Left forelimb (tissue), 1 donor: ENCODE results near the gene RPUSD2.

Experiments used
- DNase-seq: peaks from one replicate; pipeline ENCODE4 v3.0.0-alpha.2; 2018; ENCODE audit warnings: low spot score

RPUSD2 gene, protein sequence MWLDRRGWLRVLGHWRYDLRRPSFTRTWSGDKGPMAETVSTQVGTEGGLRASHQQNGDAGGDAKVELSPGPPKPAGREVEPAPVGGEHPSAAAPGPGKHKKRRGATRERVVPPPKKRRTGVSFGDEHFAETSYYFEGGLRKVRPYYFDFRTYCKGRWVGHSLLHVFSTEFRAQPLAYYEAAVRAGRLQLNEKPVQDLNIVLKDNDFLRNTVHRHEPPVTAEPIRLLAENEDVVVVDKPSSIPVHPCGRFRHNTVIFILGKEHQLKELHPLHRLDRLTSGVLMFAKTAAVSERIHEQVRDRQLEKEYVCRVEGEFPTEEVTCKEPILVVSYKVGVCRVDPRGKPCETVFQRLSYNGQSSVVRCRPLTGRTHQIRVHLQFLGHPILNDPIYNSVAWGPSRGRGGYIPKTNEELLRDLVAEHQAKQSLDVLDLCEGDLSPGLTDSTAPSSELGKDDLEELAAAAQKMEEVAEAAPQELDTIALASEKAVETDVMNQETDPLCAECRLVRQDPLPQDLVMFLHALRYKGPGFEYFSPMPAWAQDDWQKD

GRCh38 chr15:40569129-40569953 lies at the start of gene RPUSD2:
Gene RPUSD2 (plus strand): TSS chr15:40569299. CDS start chr15:40569338, 39 bp downstream.
- peak; percentile 97 for DNase-seq

GRCh38 chr15:40523611-40524010 lies 45.5 kb upstream of the RPUSD2 start:
- no peak for DNase-seq

GRCh38 chr15:40525855-40526254 lies 43.2 kb upstream of the RPUSD2 start:
- no peak for DNase-seq

GRCh38 chr15:40528801-40529200 lies 40.3 kb upstream of the RPUSD2 start:
- DNase-seq: no peak

GRCh38 chr15:40533763-40534364 lies 35.2 kb upstream of the RPUSD2 start:
- DNase-seq: no peak

GRCh38 chr15:40534371-40534770 lies 34.7 kb upstream of the RPUSD2 start:
- DNase-seq: no peak

DNA sequence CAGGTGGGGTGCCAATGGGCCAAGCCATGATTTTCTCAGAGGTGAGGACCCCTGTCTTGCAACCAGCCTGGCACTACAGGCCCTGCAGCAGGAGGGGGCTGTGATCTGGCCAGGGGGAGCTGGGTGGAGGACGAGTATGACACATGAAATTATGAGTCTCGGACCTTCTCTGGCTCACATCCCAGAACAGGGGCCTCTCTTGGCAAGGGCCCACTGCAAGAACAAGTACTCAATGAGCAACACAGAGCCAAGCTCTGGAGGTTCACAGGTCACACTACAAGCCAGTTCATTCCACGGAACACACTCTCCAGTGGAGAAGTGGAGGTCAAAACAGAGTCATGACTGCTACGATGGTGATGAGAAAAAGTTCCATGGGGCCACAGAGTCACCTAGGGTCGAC lies 32.6 kb upstream of the RPUSD2 start:
- DNase-seq: no peak

GRCh38 chr15:40538976-40539375 lies 30.1 kb upstream of the RPUSD2 start:
- DNase-seq: no peak

DNA sequence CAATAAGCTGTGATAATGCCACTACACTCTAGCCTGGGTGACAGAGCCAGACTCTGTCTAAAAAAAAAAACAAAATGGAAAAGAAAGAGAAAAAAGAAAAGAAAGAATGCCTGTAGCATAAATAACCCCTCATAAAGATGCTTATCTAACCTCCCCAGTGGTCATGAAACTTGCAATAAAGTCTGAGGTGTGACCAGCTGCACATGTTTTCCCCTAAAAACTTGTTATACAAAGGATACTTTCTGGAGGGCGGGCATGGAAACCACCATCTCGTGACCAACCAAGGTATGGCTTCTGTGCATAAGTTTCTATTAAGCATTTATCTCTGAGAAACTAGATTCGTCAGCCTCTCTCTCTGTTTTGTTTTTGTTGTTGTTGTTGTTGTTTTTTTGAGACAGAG lies 26.0 kb upstream of the RPUSD2 start:
- DNase-seq: no peak

DNA sequence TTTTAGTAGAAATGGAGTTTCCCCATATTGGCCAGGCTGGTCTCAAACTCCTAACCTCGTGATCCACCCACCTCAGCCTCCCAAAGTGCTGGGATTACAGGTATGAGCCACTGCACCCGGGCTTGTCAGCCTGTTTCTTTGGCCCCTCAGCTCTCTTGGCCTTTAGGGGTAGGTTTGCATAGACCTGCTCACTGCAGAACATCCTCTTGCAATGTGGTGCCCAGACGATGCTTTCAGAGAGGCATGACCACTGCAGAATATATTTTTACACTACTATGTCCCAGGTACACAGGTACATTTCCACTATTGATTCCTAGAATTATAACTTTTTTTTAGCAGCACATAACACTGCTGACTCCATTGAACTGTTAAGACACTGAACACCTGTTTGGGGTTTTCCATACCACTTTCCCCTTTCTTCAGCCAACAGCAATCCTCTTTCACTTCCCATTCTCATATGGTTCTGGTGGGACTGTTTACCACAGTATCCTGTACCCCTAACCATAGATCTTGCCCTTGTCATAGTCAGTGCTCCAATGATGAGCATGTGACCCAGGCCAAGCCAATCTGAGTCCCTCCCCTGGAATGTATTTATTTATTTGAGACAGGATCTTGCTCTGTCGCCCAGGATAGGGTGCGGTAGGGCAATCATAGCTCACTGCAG lies 25.3 kb upstream of the RPUSD2 start:
- no peak for DNase-seq

DNA sequence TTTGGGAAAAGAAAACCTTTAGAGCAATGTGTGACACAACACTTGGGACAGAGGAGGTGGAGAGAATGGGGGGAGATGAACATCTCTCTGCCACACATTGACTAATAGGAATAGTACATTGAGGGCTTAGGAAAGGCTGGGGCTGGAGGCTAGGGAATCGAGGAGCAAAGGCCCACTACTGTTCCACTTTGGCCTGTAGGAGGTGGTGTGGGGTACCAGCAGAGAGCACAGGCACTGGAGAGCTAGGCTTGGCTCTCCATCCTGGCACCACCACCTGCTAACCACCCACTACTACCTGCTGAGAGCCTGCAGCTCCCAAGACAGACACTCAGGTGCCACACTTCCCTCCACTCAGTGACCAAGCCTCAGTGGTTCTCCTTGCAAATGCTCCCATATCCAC lies 23.6 kb upstream of the RPUSD2 start:
- DNase-seq: no peak

- no peak for DNase-seq
These were observed 20.5 kb upstream of the RPUSD2 start for GRCh38 chr15:40548610-40549009.

- no peak for DNase-seq
These were observed 19.2 kb upstream of the RPUSD2 start for GRCh38 chr15:40549894-40550293.

DNA sequence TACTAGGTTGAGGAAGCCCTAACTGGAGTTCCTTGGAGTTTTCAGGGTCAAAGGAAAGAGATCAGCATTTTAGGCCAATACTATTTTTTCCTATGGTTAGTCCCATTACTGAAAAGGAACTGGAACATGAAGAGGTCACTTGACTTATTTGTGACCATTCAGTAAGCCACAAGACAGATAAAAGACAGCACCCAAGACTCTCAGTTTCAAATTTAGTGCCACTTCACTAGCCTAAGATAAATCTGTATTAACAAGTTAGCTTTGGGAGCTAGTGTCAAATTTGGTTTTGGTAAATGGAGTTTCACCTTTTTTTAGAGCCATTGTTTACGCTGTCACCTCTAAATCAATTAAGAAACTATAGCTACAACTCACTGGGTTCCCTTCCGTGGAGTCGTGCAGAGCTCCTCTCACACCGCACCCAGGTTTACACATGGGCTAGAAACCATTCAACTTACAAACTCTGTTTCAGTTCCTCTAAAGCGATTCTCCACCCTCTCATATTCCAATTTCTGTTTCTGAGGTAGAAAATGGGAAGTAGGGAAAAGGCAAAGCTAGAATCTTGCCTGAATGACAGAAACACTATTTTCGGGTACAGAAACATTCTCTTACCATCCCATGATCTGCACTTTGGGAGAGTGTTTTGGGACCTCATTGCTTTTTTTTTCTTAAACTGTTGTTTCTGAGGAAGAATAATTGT lies 18.6 kb upstream of the RPUSD2 start:
- DNase-seq: no peak

- DNase-seq: no peak
These were observed 15.0 kb upstream of the RPUSD2 start for GRCh38 chr15:40554161-40554525.

- DNase-seq: no peak
These were observed 13.2 kb upstream of the RPUSD2 start for GRCh38 chr15:40555876-40556275.

DNA sequence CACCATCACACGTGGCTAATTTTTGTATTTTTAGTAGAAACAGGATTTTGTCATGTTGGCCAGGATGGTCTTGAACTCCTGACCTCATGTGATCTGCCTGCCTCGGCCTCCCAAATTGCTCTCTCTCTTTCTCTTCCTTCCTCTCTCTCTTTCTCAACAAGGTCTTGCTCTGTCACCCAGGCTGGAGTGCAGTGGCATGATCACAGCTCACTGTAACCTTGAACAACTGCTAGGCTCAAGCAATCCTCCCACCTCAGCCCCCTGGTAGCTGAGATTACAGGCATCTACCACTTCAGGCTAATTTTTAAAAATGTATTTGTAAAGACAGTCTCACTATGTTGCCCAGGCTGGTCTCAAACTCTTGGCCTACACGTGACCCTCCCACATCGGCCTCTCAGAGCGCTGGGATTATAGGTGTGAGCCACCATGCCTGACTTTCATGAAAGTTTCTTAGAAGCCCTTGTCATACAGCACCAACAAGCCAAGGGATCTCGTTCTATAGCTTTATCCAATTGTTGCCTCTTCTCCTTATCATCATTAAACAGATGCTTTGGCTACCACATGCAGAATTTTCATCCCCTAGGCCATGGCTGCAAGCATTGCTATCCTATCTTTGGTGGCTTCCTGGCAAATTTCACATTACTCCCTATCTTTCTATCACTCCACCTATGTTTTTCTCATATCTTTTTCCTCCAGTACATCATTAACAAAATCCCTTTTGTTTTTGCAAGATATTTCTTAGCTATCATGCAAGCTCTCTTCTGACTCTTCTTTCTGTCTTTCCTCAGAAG lies 10.0 kb upstream of the RPUSD2 start:
- no peak for DNase-seq

GRCh38 chr15:40562691-40563090 lies 6.4 kb upstream of the RPUSD2 start:
- no peak for DNase-seq

- DNase-seq: no peak
These were observed 5.7 kb upstream of the RPUSD2 start for GRCh38 chr15:40563426-40563825.

DNA sequence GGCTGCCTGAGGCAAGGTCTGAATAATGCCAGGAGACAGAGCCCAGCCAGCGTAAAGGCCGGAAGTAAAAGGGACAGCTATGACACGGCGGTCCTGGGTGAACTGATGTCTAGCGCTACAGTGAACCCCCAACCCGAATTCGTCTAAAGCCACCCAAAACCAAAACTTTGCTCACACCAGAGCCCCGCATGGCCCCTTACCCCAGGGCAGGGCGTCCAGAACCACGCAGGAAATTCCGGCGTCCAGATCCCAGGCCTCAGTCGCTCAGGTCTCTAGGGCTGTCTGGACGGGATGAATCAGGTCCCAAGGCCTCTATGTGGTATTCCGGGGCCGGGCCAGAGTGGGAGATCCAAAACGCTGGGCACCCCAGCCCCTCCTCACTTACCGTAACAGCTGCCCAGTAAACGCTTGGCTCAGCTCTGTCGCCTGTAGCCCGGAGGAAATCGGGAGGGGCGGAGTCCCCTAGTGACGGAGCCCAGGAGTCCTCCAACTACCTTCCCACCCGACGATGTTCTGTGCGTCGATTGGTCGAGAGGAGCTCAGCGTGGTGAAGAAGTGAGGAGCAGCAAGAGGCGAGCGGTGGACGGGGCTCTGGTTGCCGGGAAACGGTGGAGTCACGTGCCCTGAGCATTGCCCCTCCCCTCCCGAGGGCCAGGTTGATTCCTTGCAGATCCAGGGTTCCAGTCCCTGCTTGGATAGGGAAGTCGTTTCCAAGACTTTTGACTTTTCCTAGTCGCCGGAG lies 4.3 kb upstream of the RPUSD2 start, which contains the start of gene CCDC32:
Gene CCDC32 (minus strand): TSS at position 452 of the 742 bp plus-strand sequence. CDS start 2,027 bp downstream, outside the sequence.
- DNase-seq: peak; percentile 94
